ENCODE measurements around the gene ALDH1B1.

DNA sequence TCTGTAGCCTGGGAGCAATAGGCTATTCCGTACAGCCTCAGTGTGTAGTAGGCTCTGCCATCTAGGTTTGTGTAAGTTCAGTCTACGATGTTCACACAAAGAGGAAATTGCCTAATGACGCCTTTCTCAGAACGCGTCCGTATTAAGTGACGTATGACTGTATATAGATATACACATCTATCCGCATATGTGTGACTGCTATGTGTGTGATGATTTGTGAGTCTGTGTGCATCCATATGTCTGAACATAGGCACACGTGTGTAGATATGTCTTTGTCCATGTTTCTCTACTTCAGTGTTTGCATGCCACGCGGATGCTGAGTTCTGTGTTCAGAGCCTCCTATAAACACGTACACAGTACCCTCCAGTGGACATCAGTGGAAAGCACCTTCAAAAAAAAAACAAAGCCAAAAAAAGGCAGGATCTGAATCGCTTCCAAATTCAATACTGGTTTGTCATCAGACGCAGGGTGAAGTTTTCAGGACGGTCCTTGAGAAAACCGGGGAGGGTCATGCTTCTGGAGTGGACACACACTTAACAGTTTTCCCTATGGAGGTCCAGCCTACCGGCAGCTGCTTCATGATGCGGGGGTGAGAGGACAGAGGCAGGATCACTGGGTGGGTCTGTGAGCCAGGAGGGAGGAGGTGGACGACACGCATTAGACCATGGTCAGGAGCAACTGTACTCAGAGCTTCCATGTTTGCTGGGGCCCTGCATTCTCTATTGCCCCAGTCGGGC is 29.5 kb upstream of the ALDH1B1 start:
- TF ChIP-seq CTCF (IDR thresholded peaks at IDR 0.05) (peak in 3 of 6 experiments; percentile 27 to 55 (median 51)), POLR2A (IDR thresholded peaks at IDR 0.05) (no peak)
